ENCODE data around the gene NPAS3.

NPAS3 gene

GRCh38 chr14:33691907-33692306 is 753.2 kb downstream of the NPAS3 start:
- in situ Hi-C loops (cut with MboI; ENCODE audit: low sequenced_read_pairs), result no loop called here

GRCh38 chr14:33692762-33693161 is 754.1 kb downstream of the NPAS3 start:
- in situ Hi-C loops (cut with MboI; ENCODE audit: low sequenced_read_pairs), result no loop called here

- in situ Hi-C loops (cut with MboI; ENCODE audit: low sequenced_read_pairs), result no loop called here
These were observed 754.6 kb downstream of the NPAS3 start for GRCh38 chr14:33693237-33693636.

- in situ Hi-C loops (cut with MboI; ENCODE audit: low sequenced_read_pairs), result no loop called here
These were observed 757.5 kb downstream of the NPAS3 start for GRCh38 chr14:33696165-33696564.

- in situ Hi-C loops (cut with MboI; ENCODE audit: low sequenced_read_pairs), result no loop called here
These were observed 760.8 kb downstream of the NPAS3 start for GRCh38 chr14:33699300-33699983.

- in situ Hi-C loops (cut with MboI; ENCODE audit: low sequenced_read_pairs), result no loop called here
These were observed 761.4 kb downstream of the NPAS3 start for GRCh38 chr14:33700052-33700451.

- in situ Hi-C loops (cut with MboI; ENCODE audit: low sequenced_read_pairs), result no loop called here
These were observed 763.6 kb downstream of the NPAS3 start for GRCh38 chr14:33702293-33702692.

- in situ Hi-C loops (cut with MboI; ENCODE audit: low sequenced_read_pairs), result no loop called here
These were observed 765.8 kb downstream of the NPAS3 start for GRCh38 chr14:33704481-33704880.

GRCh38 chr14:33705490-33705889 is 766.8 kb downstream of the NPAS3 start:
- in situ Hi-C loops (cut with MboI; ENCODE audit: low sequenced_read_pairs), result no loop called here

GRCh38 chr14:33707716-33708115 is 769.0 kb downstream of the NPAS3 start:
- in situ Hi-C loops (cut with MboI; ENCODE audit: low sequenced_read_pairs), result no loop called here

GRCh38 chr14:33709283-33709682 is 770.6 kb downstream of the NPAS3 start:
- in situ Hi-C loops (cut with MboI; ENCODE audit: low sequenced_read_pairs), result no loop called here

- in situ Hi-C loops (cut with MboI; ENCODE audit: low sequenced_read_pairs), result no loop called here
These were observed 771.0 kb downstream of the NPAS3 start for GRCh38 chr14:33709711-33710110.

- in situ Hi-C loops (cut with MboI; ENCODE audit: low sequenced_read_pairs), result no loop called here
These were observed 771.6 kb downstream of the NPAS3 start for GRCh38 chr14:33710273-33710672.

GRCh38 chr14:33711194-33711593 is 772.5 kb downstream of the NPAS3 start:
- in situ Hi-C loops (cut with MboI; ENCODE audit: low sequenced_read_pairs), result no loop called here

- in situ Hi-C loops (cut with MboI; ENCODE audit: low sequenced_read_pairs), result no loop called here
These were observed 773.1 kb downstream of the NPAS3 start for GRCh38 chr14:33711811-33712216.

- in situ Hi-C loops (cut with MboI; ENCODE audit: low sequenced_read_pairs), result no loop called here
These were observed 776.0 kb downstream of the NPAS3 start for GRCh38 chr14:33714527-33715226.

- in situ Hi-C loops (cut with MboI; ENCODE audit: low sequenced_read_pairs), result no loop called here
These were observed 776.5 kb downstream of the NPAS3 start for GRCh38 chr14:33715227-33715528.

GRCh38 chr14:33716921-33717320 is 778.2 kb downstream of the NPAS3 start:
- in situ Hi-C loops (cut with MboI; ENCODE audit: low sequenced_read_pairs), result no loop called here

GRCh38 chr14:33717866-33718265 is 779.2 kb downstream of the NPAS3 start:
- in situ Hi-C loops (cut with MboI; ENCODE audit: low sequenced_read_pairs), result no loop called here

GRCh38 chr14:33720284-33720787 is 781.7 kb downstream of the NPAS3 start:
- in situ Hi-C loops (cut with MboI; ENCODE audit: low sequenced_read_pairs), result no loop called here

- in situ Hi-C loops (cut with MboI; ENCODE audit: low sequenced_read_pairs), result no loop called here
These were observed 788.0 kb downstream of the NPAS3 start for GRCh38 chr14:33726685-33727084.

- in situ Hi-C loops (cut with MboI; ENCODE audit: low sequenced_read_pairs), result no loop called here
These were observed 788.9 kb downstream of the NPAS3 start for GRCh38 chr14:33727606-33728005.
